Measurements from ENCODE around the gene LIMS2.

GRCh38 chr2:127624756-127625571 is 50.4 kb downstream of the LIMS2 start:
- TF ChIP-seq ZNF274 (IDR thresholded peaks at IDR 0.05; ENCODE audit: low read depth, low read length), result no peak
- no peak for TF ChIP-seq SUZ12 (IDR thresholded peaks at IDR 0.05; ENCODE audit: extremely low read depth, insufficient read depth, insufficient read length)

All from NT2/D1 (cell line).